ENCODE data around the gene CRADD. TPM values are rescaled to one million over a fixed set of nuclear protein-coding genes. Genes with fewer than 3 reads are reported as not detected.

CRADD gene
- polyA plus RNA-seq, 1 donor = 19.3 TPM

DNA sequence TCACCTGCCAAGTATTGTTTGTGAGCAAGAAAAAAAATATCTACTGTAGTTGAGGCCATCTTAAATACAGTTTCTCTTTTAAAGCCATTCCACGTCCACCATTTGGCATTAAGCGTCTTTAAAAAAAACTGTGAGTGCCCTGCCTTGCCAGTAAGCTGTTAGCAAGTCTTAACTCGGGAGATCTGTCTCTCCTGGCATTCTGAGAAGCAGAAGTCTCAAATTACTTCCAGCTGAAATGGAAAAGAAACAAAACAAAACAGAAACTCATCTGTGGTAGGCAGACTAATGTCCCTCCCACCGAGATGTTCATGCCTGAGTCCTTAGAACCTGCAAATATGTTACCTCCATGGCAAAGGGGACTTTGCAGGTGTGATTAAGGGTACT, 126.2 kb downstream of the CRADD start:
- Histone ChIP-seq H3K9me3 (ENCODE audit: control insufficient read depth, low read depth, low read length) (no peaks in the 10 kb centered on the region), H3K4me1 (ENCODE audit: control insufficient read depth, insufficient read depth, low read length) (no peaks in the 10 kb centered on the region), H3K4me3 (ENCODE audit: low read length) (no peak overlapping the region), H3K36me3 (ENCODE audit: control insufficient read depth, insufficient read depth, low read length) (no peaks in the 10 kb centered on the region), H3K27me3 (ENCODE audit: control insufficient read depth, insufficient read depth, low read length) (no peaks in the 10 kb centered on the region), H3K27ac (ENCODE audit: low read length) (no peak overlapping the region)
- peak in 1 of 2 donors; percentile 19 for DNase-seq
- no CpG with 5 or more reads among the region's 4 CpGs for WGBS (ENCODE audit: insufficient coverage, low lambda C conversion rate)

DNA sequence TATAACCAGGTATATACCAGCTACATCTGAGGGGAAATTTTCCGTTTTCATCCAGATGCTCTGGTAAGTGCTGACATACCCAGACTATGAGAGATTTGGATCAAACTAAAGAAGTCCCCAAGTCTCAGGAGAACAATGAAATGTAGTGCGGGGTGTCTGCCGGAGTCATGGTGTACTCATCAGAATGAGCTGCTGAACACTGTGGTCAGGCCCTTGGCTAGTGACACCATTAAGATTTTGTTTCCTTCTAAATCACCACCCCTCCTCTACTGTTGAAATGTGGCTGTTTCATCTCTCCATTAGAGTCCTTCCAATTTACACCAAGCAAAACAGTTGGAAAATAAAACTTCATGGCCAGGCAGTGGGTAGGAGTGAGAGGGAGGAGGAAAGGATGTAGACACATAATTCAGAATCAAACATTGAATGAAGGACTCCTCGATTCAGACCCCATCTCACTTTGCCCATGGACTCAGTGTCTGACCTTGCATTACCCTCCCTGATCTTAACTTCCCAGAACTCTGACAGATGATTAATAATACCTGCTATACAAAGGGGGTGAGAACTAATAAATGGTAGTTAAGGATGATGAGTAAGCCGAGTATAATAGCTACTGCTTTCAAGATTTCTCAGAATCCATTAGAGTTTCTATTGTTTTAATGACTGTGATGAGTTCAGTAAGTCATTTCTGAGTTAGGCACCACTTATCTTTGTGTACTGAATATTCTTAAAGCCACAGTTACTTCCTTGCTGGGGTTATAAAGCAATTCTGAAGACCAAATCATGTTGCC, 127.4 kb downstream of the CRADD start:
- Histone ChIP-seq H3K36me3 (ENCODE audit: control insufficient read depth, insufficient read depth, low read length) (no peaks in the 10 kb centered on the region), H3K9me3 (ENCODE audit: control insufficient read depth, low read depth, low read length) (no peaks in the 10 kb centered on the region), H3K4me1 (ENCODE audit: control insufficient read depth, insufficient read depth, low read length) (no peaks in the 10 kb centered on the region), H3K4me3 (ENCODE audit: low read length) (no peak overlapping the region), H3K27ac (ENCODE audit: low read length) (peak overlapping the region; percentile 13), H3K27me3 (ENCODE audit: control insufficient read depth, insufficient read depth, low read length) (no peaks in the 10 kb centered on the region)
- WGBS (ENCODE audit: insufficient coverage, low lambda C conversion rate) = no CpG with 5 or more reads among the region's 5 CpGs
- peak in 1 of 2 donors; percentile 61 for DNase-seq

DNA sequence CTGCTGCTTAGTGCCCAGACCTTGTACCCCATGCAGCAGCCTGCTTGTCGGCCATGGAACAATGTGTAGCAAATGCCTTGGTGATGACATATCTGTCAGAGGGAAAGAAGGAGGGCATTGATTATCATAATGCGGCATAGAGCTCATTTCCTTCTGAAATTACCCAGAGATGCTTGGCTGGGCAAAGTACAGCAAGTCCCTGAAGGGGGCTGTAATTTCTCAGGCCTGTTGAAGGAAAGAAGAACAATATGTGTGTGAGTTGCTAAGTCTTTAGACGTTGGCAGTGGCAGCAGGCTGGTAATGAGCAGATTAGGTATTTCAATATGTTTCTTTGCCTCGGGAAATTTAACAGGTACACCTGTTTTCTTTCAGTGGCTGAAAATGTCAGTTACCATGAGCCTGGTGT, 128.6 kb downstream of the CRADD start:
- Histone ChIP-seq H3K4me1 (ENCODE audit: control insufficient read depth, insufficient read depth, low read length) (no peaks in the 10 kb centered on the region), H3K27me3 (ENCODE audit: control insufficient read depth, insufficient read depth, low read length) (no peaks in the 10 kb centered on the region), H3K36me3 (ENCODE audit: control insufficient read depth, insufficient read depth, low read length) (no peaks in the 10 kb centered on the region), H3K4me3 (ENCODE audit: low read length) (no peak overlapping the region), H3K9me3 (ENCODE audit: control insufficient read depth, low read depth, low read length) (no peaks in the 10 kb centered on the region), H3K27ac (ENCODE audit: low read length) (peak overlapping the region; percentile 35)
- DNase-seq = peak; percentile 66 to 87
- no CpG with 5 or more reads among the region's 4 CpGs for WGBS (ENCODE audit: insufficient coverage, low lambda C conversion rate)

DNA sequence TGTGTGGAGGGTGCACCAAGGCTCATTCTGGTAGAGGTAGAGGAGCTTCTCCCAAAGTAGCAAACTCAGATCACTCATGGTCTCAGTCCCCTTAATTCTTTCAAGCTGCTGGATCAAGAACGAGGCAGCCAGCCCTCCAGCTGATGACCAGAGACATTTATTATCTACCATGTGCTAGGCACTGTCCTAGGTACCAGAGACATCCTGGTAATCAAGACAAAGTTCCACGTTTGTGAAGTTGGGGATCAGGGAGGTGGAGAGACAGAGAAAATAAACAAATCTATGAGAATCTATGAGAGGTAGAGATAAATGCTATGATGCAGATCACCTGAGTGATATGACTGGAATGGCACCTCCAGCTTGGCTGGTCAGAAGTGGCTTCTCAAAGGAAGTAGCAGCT, 130.2 kb downstream of the CRADD start:
- Histone ChIP-seq H3K4me3 (ENCODE audit: low read length) (no peak overlapping the region), H3K27me3 (ENCODE audit: control insufficient read depth, insufficient read depth, low read length) (no peaks in the 10 kb centered on the region), H3K36me3 (ENCODE audit: control insufficient read depth, insufficient read depth, low read length) (no peaks in the 10 kb centered on the region), H3K9me3 (ENCODE audit: control insufficient read depth, low read depth, low read length) (no peaks in the 10 kb centered on the region), H3K27ac (ENCODE audit: low read length) (no peak overlapping the region), H3K4me1 (ENCODE audit: control insufficient read depth, insufficient read depth, low read length) (no peaks in the 10 kb centered on the region)
- no peak for DNase-seq
- no CpG with 5 or more reads among the region's 2 CpGs for WGBS (ENCODE audit: insufficient coverage, low lambda C conversion rate)

DNA sequence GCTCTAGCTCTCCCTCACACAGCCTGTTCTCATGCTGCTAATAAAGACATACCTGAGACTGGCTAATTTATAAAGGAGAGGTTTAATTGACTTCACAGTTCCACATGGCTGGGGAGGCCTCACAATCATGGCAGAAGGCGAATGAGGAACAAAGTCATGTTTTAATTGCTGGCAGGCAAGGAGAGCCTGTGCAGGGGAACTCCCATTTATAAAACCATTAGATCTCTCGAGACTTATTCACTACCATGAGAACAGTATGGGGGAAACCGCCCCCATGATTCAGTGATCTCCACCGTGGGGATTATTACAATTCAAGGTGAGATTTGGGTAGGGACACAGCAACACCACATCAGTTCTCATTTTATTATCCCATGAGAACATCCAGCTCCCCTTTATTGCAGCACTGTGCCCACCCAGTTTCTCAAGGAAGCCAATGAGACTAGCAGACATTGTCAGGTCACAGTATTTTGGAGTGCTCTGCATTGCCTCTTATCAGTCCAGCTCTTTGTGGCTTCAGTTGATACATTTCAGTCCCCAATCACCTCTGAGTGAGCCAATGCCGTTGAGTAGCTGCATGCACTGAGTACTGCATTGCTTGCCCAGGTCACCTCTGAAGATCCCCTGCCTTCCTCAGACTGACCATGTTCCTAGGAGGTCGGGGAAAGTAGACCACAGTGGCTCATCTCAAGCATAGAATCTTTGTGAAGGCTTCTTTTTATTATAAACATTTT, 131.2 kb downstream of the CRADD start:
- Histone ChIP-seq H3K9me3 (ENCODE audit: control insufficient read depth, low read depth, low read length) (no peaks in the 10 kb centered on the region), H3K4me1 (ENCODE audit: control insufficient read depth, insufficient read depth, low read length) (no peaks in the 10 kb centered on the region), H3K36me3 (ENCODE audit: control insufficient read depth, insufficient read depth, low read length) (no peaks in the 10 kb centered on the region), H3K27me3 (ENCODE audit: control insufficient read depth, insufficient read depth, low read length) (no peaks in the 10 kb centered on the region), H3K4me3 (ENCODE audit: low read length) (no peak overlapping the region), H3K27ac (ENCODE audit: low read length) (no peak overlapping the region)
- WGBS (ENCODE audit: insufficient coverage, low lambda C conversion rate) = 100% methylated on average over 1 of the region's 6 CpGs
- no peak for DNase-seq

DNA sequence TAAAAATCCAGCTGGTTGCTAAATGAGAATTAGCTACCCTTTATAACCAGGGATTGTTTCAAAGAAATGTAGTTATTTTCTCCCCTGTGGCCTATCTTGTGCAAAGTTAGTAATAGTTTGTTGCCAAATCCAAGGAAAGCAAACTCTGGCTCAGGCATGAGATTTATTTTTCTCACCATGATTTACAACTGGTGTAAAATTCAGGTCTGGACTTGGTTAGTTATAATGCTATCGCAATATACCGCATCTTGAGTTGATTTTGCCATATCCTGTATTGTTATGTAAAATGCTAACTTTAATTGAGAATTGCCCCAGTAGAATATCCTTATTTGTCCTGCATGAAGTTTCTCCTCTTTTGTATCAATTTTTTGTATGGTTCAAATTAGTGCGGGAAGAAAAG, 135.5 kb downstream of the CRADD start:
- Histone ChIP-seq H3K36me3 (ENCODE audit: control insufficient read depth, insufficient read depth, low read length) (no peaks in the 10 kb centered on the region), H3K27me3 (ENCODE audit: control insufficient read depth, insufficient read depth, low read length) (no peaks in the 10 kb centered on the region), H3K9me3 (ENCODE audit: control insufficient read depth, low read depth, low read length) (no peaks in the 10 kb centered on the region), H3K4me1 (ENCODE audit: control insufficient read depth, insufficient read depth, low read length) (no peaks in the 10 kb centered on the region), H3K4me3 (ENCODE audit: low read length) (no peak overlapping the region), H3K27ac (ENCODE audit: low read length) (no peak overlapping the region)
- WGBS (ENCODE audit: insufficient coverage, low lambda C conversion rate) = no CpG with 5 or more reads among the region's 3 CpGs
- no peak for DNase-seq

DNA sequence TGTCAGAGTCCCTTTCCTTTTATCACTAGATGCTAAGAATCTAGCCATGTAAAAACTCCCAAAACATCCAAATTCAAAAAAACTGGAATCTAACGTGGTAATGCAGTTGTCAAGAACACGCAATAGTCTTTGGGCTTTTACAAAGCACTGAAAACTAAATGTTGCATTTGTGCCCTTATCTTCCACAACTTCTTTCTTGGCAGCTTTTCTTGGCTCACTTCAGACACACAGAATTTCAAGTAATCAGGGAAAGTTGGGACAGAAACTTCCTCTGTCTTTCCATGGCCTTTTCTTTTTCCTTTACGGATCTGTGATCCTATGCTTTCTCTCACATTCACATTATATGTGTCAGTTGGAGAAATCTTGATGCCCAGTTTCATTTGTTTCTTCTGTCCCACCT, 136.0 kb downstream of the CRADD start:
- Histone ChIP-seq H3K36me3 (ENCODE audit: control insufficient read depth, insufficient read depth, low read length) (no peaks in the 10 kb centered on the region), H3K4me1 (ENCODE audit: control insufficient read depth, insufficient read depth, low read length) (no peaks in the 10 kb centered on the region), H3K4me3 (ENCODE audit: low read length) (no peak overlapping the region), H3K9me3 (ENCODE audit: control insufficient read depth, low read depth, low read length) (no peaks in the 10 kb centered on the region), H3K27ac (ENCODE audit: low read length) (no peak overlapping the region), H3K27me3 (ENCODE audit: control insufficient read depth, insufficient read depth, low read length) (no peaks in the 10 kb centered on the region)
- WGBS (ENCODE audit: insufficient coverage, low lambda C conversion rate) = 100% methylated on average over 1 of the region's 3 CpGs
- no peak for DNase-seq

DNA sequence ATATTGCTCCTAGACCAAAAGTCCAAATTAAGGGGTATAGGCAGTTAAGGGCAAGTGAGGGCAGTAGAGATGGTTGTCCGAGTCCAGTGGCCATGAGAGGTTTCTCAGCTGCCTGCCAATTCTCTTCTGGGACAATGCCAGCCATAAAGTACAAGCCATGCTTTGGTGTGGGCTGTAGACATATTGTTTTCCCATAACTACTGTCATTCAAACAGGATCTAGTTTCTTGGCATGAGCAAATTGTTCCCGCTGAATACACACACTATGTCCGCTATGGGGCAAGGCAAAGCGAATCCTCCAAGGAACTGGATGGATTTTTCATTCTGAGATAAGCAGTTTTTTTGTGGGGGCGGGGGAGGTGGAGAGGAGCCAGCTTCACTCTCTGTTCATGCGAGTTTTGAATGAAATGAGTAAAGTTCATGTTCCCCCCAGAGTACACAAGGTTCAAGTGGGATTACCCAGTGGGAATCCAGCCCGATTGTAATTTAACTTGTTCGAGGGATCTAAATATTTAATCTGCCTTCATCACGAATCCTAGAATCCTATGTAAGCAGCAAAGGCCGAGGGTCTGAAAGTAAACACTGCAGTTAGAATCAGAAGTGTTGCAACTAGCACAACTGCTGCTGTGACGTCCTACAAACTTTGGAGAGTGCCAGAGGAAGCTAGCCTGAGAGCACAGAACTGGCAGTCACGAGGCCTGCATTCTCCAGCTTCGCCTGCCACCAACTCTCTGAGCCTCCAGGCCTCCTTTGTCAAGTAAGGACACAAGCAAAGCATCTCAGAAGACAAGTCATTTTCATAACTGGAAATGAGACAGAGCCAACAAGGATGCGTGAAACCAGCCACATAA, 137.0 kb downstream of the CRADD start:
- Histone ChIP-seq H3K27ac (ENCODE audit: low read length) (peak overlapping the region; percentile 37), H3K4me1 (ENCODE audit: control insufficient read depth, insufficient read depth, low read length) (no peaks in the 10 kb centered on the region)
- WGBS (ENCODE audit: insufficient coverage, low lambda C conversion rate) = 80% methylated on average over 2 of the region's 14 CpGs

DNA sequence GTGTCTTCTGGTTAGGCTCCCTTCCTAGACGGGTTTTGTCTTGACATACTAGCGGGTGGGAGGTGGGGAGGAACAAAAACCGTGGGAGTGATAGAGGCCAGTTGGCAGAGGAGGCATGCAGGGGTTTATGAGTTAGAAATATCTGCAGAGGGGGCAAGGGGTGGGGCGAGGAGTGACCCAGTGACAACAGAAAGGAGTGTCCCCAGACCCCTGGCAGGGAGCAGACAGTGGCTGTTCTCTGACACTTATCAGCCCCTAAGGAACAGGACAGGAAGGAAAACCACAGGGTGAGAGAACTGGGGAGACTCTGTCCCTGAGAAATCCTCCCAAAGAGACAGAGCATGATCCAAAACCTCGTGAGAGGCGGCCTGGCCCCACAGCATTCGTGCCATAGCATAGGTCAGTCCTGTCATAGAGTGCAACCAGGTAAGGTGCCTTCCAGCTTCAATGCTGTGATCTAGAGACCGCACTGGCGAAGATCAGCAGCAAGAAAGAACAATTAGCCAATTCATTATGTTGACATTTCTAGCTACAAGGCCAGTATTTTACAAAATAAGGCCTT, 141.4 kb downstream of the CRADD start:
- DNase-seq = no peak
- H3K36me3 ChIP-seq (ENCODE audit: control insufficient read depth, insufficient read depth, low read length) = no peaks in the 10 kb centered on the region
- H3K4me1 ChIP-seq (ENCODE audit: control insufficient read depth, insufficient read depth, low read length) = no peaks in the 10 kb centered on the region
- H3K9me3 ChIP-seq (ENCODE audit: control insufficient read depth, low read depth, low read length) = no peaks in the 10 kb centered on the region
- H3K4me3 ChIP-seq (ENCODE audit: low read length) = no peak overlapping the region
- no peaks in the 10 kb centered on the region for H3K27me3 ChIP-seq (ENCODE audit: control insufficient read depth, insufficient read depth, low read length)
- no CpG with 5 or more reads among the region's 9 CpGs for WGBS (ENCODE audit: insufficient coverage, low lambda C conversion rate)
- peak overlapping the region; percentile 14 for H3K27ac ChIP-seq (ENCODE audit: low read length)

More for the DNA sequence above, 137.0 kb downstream of the CRADD start:
- Histone ChIP-seq H3K4me3 (ENCODE audit: low read length) (no peak overlapping the region), H3K27me3 (ENCODE audit: control insufficient read depth, insufficient read depth, low read length) (no peaks in the 10 kb centered on the region), H3K36me3 (ENCODE audit: control insufficient read depth, insufficient read depth, low read length) (no peaks in the 10 kb centered on the region), H3K9me3 (ENCODE audit: control insufficient read depth, low read depth, low read length) (no peaks in the 10 kb centered on the region)
- DNase-seq = peak; percentile 36 to 51

DNA sequence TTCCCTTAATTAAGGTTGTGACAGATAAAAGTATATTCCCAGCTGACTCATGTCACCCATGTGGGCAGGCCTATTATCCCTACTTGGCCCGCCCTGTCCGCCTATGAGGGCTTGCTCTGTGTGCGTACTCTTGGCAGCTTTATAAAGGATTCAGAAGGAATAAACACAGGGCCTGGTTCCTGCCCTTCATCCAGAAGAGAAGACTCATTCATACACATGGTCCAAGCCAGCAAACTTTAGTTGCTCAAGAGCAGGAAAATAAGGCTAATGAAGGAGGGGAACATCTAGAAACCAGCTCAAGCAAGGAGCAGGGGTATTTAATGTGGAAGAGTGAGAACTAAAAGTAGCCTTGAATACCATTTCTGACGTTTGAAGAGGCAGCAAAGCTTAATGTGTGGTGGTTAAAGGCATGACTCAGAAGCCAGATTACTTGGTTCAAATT, 141.9 kb downstream of the CRADD start:
- Histone ChIP-seq H3K27ac (ENCODE audit: low read length) (peak overlapping the region; percentile 14), H3K4me1 (ENCODE audit: control insufficient read depth, insufficient read depth, low read length) (no peaks in the 10 kb centered on the region), H3K9me3 (ENCODE audit: control insufficient read depth, low read depth, low read length) (no peaks in the 10 kb centered on the region), H3K27me3 (ENCODE audit: control insufficient read depth, insufficient read depth, low read length) (no peaks in the 10 kb centered on the region), H3K4me3 (ENCODE audit: low read length) (no peak overlapping the region), H3K36me3 (ENCODE audit: control insufficient read depth, insufficient read depth, low read length) (no peaks in the 10 kb centered on the region)
- DNase-seq = peak in 1 of 2 donors; percentile 28
- WGBS (ENCODE audit: insufficient coverage, low lambda C conversion rate) = no CpG with 5 or more reads among the region's 4 CpGs
